ENCODE results near the gene LBX2. TPM values are rescaled to one million over a fixed set of nuclear protein-coding genes. Genes with fewer than 3 reads are reported as not detected.

LBX2 gene
- total RNA-seq, 4 donors from 2014 or later = 0.40 to 0.58 TPM; not detected in 2

GRCh38 chr2:74496997-74497776 is 2.2 kb downstream of the LBX2 start:
- ATAC-seq = no peak
- Histone ChIP-seq H3K27me3 (peaks cover 57% of the 10 kb centered on the region), H3K36me3 (peaks cover 0 to 28% of the 10 kb centered on the region in 2 donors), H3K9me3 (no peaks in the 10 kb centered on the region), H3K4me3 (peak overlapping the region in 1 of 2 donors; percentile 40), H3K4me1 (peaks cover 0 to 32% (median 24%) of the 10 kb centered on the region in 3 donors), H3K27ac (no peak overlapping the region)
- no peak for TF ChIP-seq EP300 (IDR thresholded peaks at IDR 0.05)
- TF ChIP-seq CTCF (IDR thresholded peaks at IDR 0.05) = no peak
- WGBS, 2 donors (ENCODE audit: low coverage in 1 of 2) = 42% methylated on average over 15 of the region's 19 CpGs; no CpG with 5 or more reads in 1 of the 2 donors

GRCh38 chr2:74495440-74495839 is 4.0 kb downstream of the LBX2 start:
- peaks cover 0 to 30% (median 24%) of the 10 kb centered on the region in 3 donors for H3K4me1 ChIP-seq
- peaks cover 0 to 46% of the 10 kb centered on the region in 2 donors for H3K36me3 ChIP-seq
- WGBS, 2 donors (ENCODE audit: low coverage in 1 of 2) = 80% methylated on average over 1 of the region's 1 CpG; no CpG with 5 or more reads in 1 of the 2 donors
- no peak for ATAC-seq
- TF ChIP-seq EP300 (IDR thresholded peaks at IDR 0.05) (no peak), POLR2AphosphoS5 (IDR thresholded peaks at IDR 0.05) (no peak), POLR2A (IDR thresholded peaks at IDR 0.05) (no peak), CTCF (IDR thresholded peaks at IDR 0.05) (no peak)
- no peak overlapping the region for H3K27ac ChIP-seq
- no peak overlapping the region for H3K4me3 ChIP-seq
- H3K9me3 ChIP-seq = no peaks in the 10 kb centered on the region
- peaks cover 40% of the 10 kb centered on the region for H3K27me3 ChIP-seq

- no peak overlapping the region for H3K27ac ChIP-seq
- no peak overlapping the region for H3K4me3 ChIP-seq
- peaks cover 21% of the 10 kb centered on the region for H3K27me3 ChIP-seq
- TF ChIP-seq POLR2AphosphoS5 (IDR thresholded peaks at IDR 0.05) = no peak
- TF ChIP-seq CTCF (IDR thresholded peaks at IDR 0.05) = no peak
- TF ChIP-seq EP300 (IDR thresholded peaks at IDR 0.05) = no peak
- TF ChIP-seq POLR2A (IDR thresholded peaks at IDR 0.05) = no peak
- peaks cover 0 to 65% of the 10 kb centered on the region in 2 donors for H3K36me3 ChIP-seq
- H3K9me3 ChIP-seq = no peaks in the 10 kb centered on the region
- ATAC-seq = no peak
- 68 to 86% methylated on average over 3 of the region's 3 CpGs for WGBS, 2 donors (ENCODE audit: low coverage in 1 of 2)
- H3K4me1 ChIP-seq = peaks cover 0 to 14% (median 12%) of the 10 kb centered on the region in 3 donors
These were observed 5.9 kb downstream of the LBX2 start for GRCh38 chr2:74493546-74493945.

- TF ChIP-seq POLR2A (IDR thresholded peaks at IDR 0.05) = no peak
- no peak for TF ChIP-seq CTCF (IDR thresholded peaks at IDR 0.05)
- TF ChIP-seq POLR2AphosphoS5 (IDR thresholded peaks at IDR 0.05) = no peak
- Histone ChIP-seq H3K4me3 (no peak overlapping the region), H3K27me3 (peaks cover 4% of the 10 kb centered on the region), H3K9me3 (no peaks in the 10 kb centered on the region), H3K4me1 (no peaks in the 10 kb centered on the region), H3K27ac (no peak overlapping the region), H3K36me3 (peaks cover 0 to 81% of the 10 kb centered on the region in 2 donors)
- 81 to 92% methylated on average over 6 of the region's 12 CpGs for WGBS, 2 donors (ENCODE audit: low coverage in 1 of 2)
- ATAC-seq = no peak
These were observed 7.5 kb downstream of the LBX2 start for GRCh38 chr2:74491648-74492544.

All from gastroesophageal sphincter (tissue), 4 donors.